GM18505 (cell line): ENCODE results near the gene SMCR8.

Source experiments
- ATAC-seq: cut with Tn5 transposase; IDR thresholded peaks from one replicate; pipeline ENCODE4 v1.9.1; 2021; ENCODE audit not compliant: unreplicated experiment
- POLR2A ChIP-seq: IDR thresholded peaks from 4 replicates; pipeline ENCODE4 v1.6.1; 2011; ENCODE audit warnings: borderline replicate concordance; ENCODE audit not compliant: insufficient read depth, insufficient read length; ENCODE audit errors: extremely low read depth

Gene SMCR8, protein sequence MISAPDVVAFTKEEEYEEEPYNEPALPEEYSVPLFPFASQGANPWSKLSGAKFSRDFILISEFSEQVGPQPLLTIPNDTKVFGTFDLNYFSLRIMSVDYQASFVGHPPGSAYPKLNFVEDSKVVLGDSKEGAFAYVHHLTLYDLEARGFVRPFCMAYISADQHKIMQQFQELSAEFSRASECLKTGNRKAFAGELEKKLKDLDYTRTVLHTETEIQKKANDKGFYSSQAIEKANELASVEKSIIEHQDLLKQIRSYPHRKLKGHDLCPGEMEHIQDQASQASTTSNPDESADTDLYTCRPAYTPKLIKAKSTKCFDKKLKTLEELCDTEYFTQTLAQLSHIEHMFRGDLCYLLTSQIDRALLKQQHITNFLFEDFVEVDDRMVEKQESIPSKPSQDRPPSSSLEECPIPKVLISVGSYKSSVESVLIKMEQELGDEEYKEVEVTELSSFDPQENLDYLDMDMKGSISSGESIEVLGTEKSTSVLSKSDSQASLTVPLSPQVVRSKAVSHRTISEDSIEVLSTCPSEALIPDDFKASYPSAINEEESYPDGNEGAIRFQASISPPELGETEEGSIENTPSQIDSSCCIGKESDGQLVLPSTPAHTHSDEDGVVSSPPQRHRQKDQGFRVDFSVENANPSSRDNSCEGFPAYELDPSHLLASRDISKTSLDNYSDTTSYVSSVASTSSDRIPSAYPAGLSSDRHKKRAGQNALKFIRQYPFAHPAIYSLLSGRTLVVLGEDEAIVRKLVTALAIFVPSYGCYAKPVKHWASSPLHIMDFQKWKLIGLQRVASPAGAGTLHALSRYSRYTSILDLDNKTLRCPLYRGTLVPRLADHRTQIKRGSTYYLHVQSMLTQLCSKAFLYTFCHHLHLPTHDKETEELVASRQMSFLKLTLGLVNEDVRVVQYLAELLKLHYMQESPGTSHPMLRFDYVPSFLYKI

DNA sequence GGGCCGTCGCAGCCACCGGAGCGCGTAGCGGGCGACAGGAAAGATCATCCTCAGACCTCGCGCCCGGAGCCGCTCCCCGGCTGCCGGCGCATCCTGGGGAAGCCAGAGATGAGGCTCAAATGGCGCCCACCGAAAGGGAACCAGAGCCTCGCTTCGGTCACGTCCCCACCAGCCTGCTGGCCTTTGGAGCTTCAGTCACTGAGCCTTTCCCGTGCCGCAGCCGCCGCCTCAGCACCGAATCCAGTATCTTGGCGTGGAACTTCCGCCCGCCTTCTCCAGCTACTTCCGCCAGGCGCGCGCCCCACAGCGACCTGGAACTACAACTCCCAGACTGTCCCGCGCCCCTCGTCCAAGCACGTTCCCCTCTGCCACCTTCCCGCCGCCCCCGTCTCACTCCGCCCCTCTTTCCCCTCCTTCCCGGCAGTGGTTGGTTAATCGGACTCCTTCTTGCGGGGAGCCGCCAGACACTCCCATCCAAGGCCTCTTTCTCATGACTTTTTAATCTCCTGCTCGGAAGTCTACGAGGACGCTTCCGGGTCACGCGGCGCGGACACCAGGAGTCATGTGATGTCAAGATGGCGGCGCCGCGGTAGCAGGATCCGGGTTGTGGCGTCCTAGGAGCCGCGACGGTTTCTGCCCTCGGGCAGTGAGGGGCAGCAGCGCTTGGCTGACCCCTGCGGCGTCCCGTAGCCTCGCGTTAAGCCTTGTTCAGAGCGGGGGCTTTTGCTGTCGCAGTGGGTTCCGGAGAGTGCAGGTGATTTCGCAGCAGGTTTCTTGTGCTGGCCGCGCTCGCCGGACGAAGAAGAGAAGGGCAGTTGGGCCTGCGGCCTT is at the start of gene SMCR8, which contains the start of gene TOP3A:
SMCR8 (plus strand) TSS at position 563 of the 831 bp plus-strand sequence. CDS start 497 bp downstream, outside the sequence.
TOP3A (minus strand) TSS at position 264 of the 831 bp plus-strand sequence; CDS start at position 48, 216 bp downstream.
- peak; percentile 67 for TF ChIP-seq POLR2A
- peak; percentile 70 for ATAC-seq

DNA sequence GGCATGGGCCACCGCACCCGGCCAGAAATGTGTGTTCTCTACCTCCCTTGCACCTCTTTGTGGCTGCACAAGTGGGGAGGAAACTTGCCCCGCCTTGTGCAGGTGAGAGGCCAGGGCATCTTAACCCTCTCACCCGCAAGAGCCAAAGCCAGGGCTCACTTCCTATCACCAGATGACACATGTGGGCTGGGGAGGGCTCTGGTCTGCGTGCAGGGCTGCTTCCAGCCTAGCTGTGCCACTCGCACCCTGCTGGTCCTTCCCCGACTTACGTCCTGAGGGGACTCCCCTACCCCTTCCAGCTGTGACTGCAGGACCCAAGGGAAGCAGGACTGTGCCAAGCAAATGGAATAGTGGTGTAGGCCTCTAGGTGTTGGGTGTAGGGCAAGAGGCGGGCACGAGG is 47.7 kb upstream of the SMCR8 start:
- no peak for TF ChIP-seq POLR2A
- ATAC-seq = no peak

DNA sequence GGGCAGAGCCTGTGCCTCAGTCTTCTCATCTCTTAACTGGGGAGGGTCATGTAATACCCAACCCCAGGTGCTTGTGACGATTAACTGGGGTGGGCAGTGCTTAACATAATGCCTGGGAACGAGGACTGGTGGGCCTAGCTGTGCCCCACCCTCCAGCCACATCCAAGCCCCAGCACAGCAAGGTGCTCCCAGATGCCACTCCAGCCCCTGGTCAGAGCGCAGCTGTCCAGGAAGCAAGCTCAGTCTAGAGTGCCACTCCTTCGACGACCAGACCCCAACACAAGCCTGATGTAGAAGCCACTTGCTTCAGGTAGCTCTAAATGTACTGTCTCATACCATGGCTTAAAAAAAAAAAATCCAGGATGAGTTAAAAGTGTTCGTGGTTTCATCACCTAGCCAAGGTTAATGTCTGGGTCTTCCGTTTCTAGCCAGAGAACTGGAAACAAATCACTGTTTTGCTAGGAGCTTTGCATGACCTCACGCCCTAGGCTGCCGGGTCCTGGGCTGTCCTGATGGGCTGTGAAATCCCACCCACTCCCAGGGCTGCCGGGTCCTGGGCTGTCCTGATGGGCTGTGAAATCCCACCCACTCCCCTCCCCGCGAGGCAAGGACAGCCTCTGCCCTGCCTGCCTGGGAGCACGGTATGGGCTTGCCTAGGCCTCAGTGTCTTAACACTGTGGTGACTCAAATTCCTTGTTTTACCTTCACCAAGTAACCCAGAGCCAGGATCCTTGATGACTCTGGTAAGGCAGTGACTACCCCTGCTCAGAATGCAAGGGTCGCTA is 47.0 kb upstream of the SMCR8 start:
- no peak for TF ChIP-seq POLR2A

DNA sequence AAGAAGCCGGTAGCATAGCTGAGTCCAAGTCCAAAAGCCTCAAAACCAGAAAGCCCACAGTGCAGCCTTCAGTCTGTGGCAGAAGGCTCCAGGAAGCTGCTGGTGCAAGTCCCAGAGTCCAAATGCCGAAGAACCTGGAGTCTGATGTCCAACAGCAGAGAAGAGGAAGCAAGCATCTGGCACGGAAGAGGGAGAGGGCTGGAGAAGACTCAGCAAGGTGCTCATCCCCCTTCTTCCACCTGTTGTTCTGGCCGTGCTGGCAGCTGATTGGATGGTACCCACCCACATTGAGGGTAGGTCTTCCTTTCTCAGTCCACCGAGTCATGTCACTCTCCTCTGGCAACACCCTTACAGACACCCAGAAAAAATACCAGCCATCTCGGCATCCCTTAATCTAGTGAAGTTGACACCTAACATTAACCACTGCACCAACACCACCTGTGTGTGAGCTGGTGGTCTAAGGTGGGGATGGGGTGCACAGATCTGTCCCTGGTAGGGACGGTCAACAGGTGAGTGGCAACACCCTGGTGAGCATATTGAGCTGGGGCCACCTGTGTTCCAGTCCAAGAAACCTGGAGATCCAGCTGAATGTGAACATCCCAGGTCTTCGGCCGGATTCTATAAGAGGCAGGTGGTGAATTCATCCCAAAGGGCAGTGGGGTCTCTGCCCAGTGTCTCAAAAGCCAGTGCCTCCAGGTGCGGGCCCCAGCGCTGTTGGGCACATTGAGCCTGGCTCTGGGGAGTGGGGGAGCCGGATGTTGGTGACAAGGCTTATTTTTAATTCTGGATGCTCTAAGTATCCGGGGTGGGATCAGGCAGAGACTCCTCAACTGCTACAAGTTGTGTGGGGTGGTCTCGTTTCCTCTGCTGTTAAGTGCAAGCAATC is 44.8 kb upstream of the SMCR8 start:
- peak; percentile 16 for TF ChIP-seq POLR2A
- ATAC-seq = no peak

More for the DNA sequence above, 47.0 kb upstream of the SMCR8 start:
- no peak for ATAC-seq

DNA sequence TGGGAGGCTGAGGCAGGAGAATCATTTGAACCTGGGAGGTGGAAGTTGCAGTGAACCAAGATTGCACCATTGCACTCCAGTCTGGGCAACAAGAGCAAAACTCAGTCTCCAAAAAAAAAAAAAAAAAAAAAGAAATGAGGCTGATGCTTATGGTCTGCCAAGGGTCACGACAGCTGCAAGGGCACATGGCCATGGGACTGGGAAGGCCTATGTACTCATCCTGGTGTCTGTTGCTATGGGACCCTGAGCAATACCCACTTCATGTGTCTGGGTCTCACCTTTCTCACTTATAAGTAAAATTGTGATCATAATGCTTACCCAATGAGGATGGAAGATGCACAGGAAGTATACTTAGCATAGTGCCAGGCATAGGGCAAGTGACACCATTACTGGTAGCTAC is 38.0 kb upstream of the SMCR8 start:
- no peak for TF ChIP-seq POLR2A
- ATAC-seq = no peak

DNA sequence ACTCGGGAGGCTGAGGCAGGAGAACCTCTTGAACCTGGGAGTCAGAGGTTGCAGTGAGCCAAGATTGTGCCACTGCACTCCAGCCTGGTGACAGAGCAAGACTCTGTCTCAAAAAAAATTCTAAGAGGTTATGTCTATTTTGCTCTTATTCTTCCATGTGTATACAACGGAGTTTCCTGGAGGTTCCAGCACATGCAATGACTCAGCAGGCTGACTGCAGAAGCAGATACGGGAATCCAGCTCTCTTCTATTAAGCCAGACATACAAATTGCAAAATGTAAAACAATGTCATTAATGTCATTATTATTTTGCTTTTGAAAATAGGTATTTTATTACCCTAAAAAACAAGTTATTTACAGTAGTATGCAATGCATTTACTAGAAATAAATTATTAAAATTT is 36.2 kb upstream of the SMCR8 start:
- no peak for ATAC-seq

DNA sequence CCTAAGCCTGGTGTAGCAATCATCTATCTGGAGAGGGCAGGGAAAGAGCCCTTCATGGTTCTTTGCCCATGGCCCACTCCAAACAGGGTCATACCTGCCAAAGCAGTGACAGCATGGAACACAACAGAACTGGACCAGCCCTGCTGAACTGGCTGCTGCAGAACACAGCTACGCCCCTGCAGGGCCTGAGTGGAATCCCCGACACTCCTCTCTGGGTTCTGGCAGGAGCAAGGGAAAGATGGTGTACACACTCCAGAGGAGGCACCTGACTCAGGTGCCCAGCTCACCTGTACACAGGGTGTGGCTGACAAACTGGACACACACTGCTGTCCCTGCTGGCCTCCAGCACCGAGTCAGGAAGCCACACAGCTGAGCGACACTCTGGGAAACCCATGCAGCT is 34.8 kb upstream of the SMCR8 start:
- TF ChIP-seq POLR2A = no peak
- ATAC-seq = no peak

More for the DNA sequence above, 36.2 kb upstream of the SMCR8 start:
- TF ChIP-seq POLR2A = no peak

DNA sequence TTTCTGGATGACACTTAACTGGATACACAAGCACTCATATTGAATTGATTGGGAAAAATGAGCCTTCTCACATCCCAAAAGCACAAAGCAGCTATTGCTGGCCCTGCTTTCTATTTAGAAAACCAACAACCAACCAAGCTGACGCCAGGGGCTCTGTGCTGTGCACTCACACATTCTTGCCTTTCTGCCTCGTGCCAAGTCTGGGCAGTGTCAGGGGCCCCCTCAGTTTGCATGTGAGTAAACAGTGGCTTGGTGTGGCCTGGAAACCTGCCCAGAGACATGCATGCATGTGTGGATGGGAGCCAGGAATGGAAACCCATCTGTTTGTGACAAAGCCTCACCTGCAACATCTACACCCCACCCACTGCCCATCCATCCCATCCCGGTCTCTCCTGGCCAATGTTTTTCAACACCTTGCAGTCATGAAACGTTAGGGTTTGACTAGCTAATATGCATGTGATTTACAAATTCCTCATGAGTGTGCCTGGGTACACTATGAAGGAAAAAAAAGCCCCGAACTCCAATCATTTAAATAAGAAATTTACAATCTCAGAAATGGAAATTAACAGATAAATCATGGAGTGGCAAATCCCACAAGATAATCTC is 34.2 kb upstream of the SMCR8 start:
- no peak for ATAC-seq

DNA sequence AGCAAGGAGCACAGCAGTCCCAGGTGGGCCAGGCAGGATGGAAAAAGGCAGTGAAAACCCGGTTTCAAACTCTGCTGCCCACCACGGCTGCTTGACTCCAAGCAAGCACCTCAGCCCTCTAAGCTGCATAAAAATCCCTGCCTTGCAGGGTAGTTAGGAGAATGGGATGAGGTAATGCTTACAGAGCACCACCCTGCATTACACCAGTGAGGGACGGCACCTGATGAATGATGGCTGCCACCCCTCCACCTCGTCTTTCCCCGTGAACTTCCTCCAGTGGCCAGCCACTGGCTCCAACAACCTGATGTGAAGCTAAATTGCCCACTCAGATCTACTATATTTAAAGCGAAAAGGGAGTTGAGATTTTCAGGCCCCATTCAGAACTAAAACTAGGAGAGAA is 33.3 kb upstream of the SMCR8 start:
- no peak for TF ChIP-seq POLR2A
- no peak for ATAC-seq

More for the DNA sequence above, 34.2 kb upstream of the SMCR8 start:
- TF ChIP-seq POLR2A = no peak

DNA sequence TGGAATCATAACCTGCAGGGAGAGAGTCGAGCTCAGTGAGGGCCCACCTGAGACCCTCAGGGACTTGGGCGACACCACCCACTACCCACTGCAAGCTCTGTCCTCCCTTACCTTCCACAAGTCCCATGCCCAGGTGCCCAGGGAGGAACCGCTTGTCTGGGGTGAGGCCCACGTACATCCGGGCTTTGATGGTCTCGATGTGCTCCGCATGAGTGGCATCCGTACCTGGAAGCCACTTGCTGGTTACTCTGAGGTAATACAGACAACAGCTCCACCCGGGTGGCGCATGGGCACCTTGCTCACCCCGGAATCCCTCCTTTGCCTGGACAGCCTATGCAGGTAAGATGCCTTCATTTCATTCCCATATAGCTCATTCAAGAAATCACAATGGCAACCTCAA is 29.8 kb upstream of the SMCR8 start:
- no peak for ATAC-seq
- no peak for TF ChIP-seq POLR2A
